Skin epidermis (tissue), 12 donors: ENCODE measurements around the gene CSDE1.

Experiments
- H3K27ac ChIP-seq, 21 experiments: fragments of 200-600 bp; sonication (generic) in 11 of 21; one replicate each; pipeline ENCODE4 v1.5.0; 2020; ENCODE audit warnings: mild to moderate bottlenecking in 3 of 21, inconsistent platforms in 2 of 21, moderate library complexity in 2 of 21
- H3K4me3 ChIP-seq, 7 experiments: fragments of 200-600 bp; sonication (generic) in 2 of 7; one replicate each; pipeline ENCODE4 v1.5.0; 2020; ENCODE audit warnings: inconsistent platforms in 2 of 7, mild to moderate bottlenecking in 2 of 7, moderate library complexity in 1 of 7

Gene CSDE1

GRCh38 chr1:114753143-114753542, 4.6 kb downstream of the CSDE1 start:
- no peak overlapping the region for H3K4me3 ChIP-seq
- H3K27ac ChIP-seq = no peak overlapping the region

GRCh38 chr1:114750780-114751179, 7.0 kb downstream of the CSDE1 start:
- Histone ChIP-seq H3K4me3 (no peak overlapping the region), H3K27ac (no peak overlapping the region)

- Histone ChIP-seq H3K4me3 (no peak overlapping the region), H3K27ac (no peak overlapping the region)
These were observed 7.9 kb downstream of the CSDE1 start for GRCh38 chr1:114749835-114750234.

GRCh38 chr1:114746450-114747121, 11.2 kb downstream of the CSDE1 start:
- Histone ChIP-seq H3K4me3 (no peak overlapping the region), H3K27ac (no peak overlapping the region)

- no peak overlapping the region for H3K27ac ChIP-seq
- H3K4me3 ChIP-seq = no peak overlapping the region
These were observed 12.5 kb downstream of the CSDE1 start for GRCh38 chr1:114745291-114745690.

- Histone ChIP-seq H3K27ac (no peak overlapping the region), H3K4me3 (no peak overlapping the region)
These were observed 15.6 kb downstream of the CSDE1 start for GRCh38 chr1:114741963-114742746.

- Histone ChIP-seq H3K27ac (no peak overlapping the region), H3K4me3 (no peak overlapping the region)
These were observed 17.5 kb downstream of the CSDE1 start for GRCh38 chr1:114740331-114740730.

- Histone ChIP-seq H3K4me3 (no peak overlapping the region), H3K27ac (no peak overlapping the region)
These were observed 20.4 kb downstream of the CSDE1 start for GRCh38 chr1:114737314-114737849.

- Histone ChIP-seq H3K27ac (no peak overlapping the region), H3K4me3 (no peak overlapping the region)
These were observed 22.3 kb downstream of the CSDE1 start for GRCh38 chr1:114735479-114735878.

GRCh38 chr1:114729782-114730181, 28.0 kb downstream of the CSDE1 start:
- Histone ChIP-seq H3K4me3 (no peak overlapping the region), H3K27ac (no peak overlapping the region)

GRCh38 chr1:114728553-114728952, 29.2 kb downstream of the CSDE1 start:
- H3K27ac ChIP-seq = no peak overlapping the region

GRCh38 chr1:114725230-114725629, 32.6 kb downstream of the CSDE1 start:
- H3K4me3 ChIP-seq = no peak overlapping the region
- H3K27ac ChIP-seq = no peak overlapping the region

More at GRCh38 chr1:114728553-114728952, 29.2 kb downstream of the CSDE1 start:
- no peak overlapping the region for H3K4me3 ChIP-seq

- H3K4me3 ChIP-seq = no peak overlapping the region
- H3K27ac ChIP-seq = no peak overlapping the region
These were observed 33.9 kb downstream of the CSDE1 start for GRCh38 chr1:114723915-114724314.

- Histone ChIP-seq H3K4me3 (no peak overlapping the region), H3K27ac (no peak overlapping the region)
These were observed 34.3 kb downstream of the CSDE1 start for GRCh38 chr1:114723457-114723856.

- Histone ChIP-seq H3K27ac (peak overlapping the region in 7 of 21 experiments; percentile 8 to 65 (median 59)), H3K4me3 (no peak overlapping the region)
These were observed 37.3 kb downstream of the CSDE1 start for GRCh38 chr1:114720492-114720891.

GRCh38 chr1:114719424-114719787, 38.4 kb downstream of the CSDE1 start:
- Histone ChIP-seq H3K27ac (peak overlapping the region in 11 of 21 experiments; percentile 9 to 65 (median 56)), H3K4me3 (no peak overlapping the region)

- Histone ChIP-seq H3K4me3 (no peak overlapping the region), H3K27ac (peak overlapping the region in 14 of 21 experiments; percentile 8 to 65 (median 49))
These were observed 38.9 kb downstream of the CSDE1 start for GRCh38 chr1:114718661-114719423.

GRCh38 chr1:114716304-114717170, 41.2 kb downstream of the CSDE1 start, which contains the start of gene NRAS:
Gene NRAS (minus strand): TSS chr1:114716771. CDS start chr1:114716160, 611 bp downstream.
- Histone ChIP-seq H3K4me3 (peak within 1 kb of the TSS; percentile 52 to 93 (median 74)), H3K27ac (peak within 1 kb of the TSS; percentile 85 to 99 (median 96))

GRCh38 chr1:114715952-114716303, 41.9 kb downstream of the CSDE1 start:
- H3K27ac ChIP-seq = peak overlapping the region in 20 of 21 experiments; percentile 89 to 99 (median 96)
- H3K4me3 ChIP-seq = peak overlapping the region; percentile 52 to 93 (median 74)
